ENCODE data around the gene FKBP7. TPM values are rescaled to one million over a fixed set of nuclear protein-coding genes. Genes with fewer than 3 reads are reported as not detected.

Gene FKBP7
- total and polyA plus RNA-seq, 2 donors (not counting 1 experiment from before 2014, with no cell fraction given), result 54.3 to 57.7 TPM

DNA sequence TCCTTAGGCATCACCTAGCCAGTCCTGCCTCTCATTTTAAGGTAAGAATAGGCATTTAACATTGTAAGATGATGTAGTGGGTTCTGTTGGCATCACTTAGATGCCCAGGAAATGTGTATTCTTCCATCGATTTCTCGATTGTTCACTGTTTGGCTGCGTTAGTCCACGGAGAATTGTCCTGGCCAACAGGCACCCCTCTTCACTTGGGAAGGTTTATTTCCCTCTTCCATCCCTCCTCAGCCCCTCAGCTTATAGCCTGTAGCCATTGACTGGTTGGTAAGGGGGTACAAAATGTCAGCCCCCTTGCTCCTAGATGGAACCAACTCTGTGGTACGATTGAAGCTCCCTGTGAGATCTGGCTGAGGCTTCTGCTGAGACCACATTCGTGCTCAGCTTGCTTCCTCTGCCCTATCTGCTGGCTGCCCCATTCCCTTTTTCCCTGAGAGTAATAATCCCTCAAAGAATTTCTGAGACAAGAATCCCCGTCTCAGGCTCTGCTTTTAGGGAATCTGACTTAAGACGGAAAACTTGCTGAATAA is 45.3 kb upstream of the FKBP7 start:
- H3K27ac ChIP-seq (ENCODE audit: insufficient read depth, low read length), result peak overlapping the region; percentile 79
- H3K9ac ChIP-seq (ENCODE audit: insufficient read depth, low read length), result peak overlapping the region; percentile 69
- peaks cover under 1% of the 10 kb centered on the region for H3K36me3 ChIP-seq (ENCODE audit: control insufficient read depth, insufficient read depth, low read length)
- no peaks in the 10 kb centered on the region for H4K20me1 ChIP-seq (ENCODE audit: control insufficient read depth, extremely low read depth, insufficient read depth, low read length)
- peak in 1 of 2 donors; percentile 3 for DNase-seq (ENCODE audit: low read depth in 2 of 2)
- peak overlapping the region; percentile 89 for H2AFZ ChIP-seq (ENCODE audit: low read length)
- peak overlapping the region; percentile 63 to 90 (median 76) for H3K4me3 ChIP-seq (replicated peaks in 1 of 4; ENCODE audit: control extremely low read depth in 1 of 4, insufficient read depth in 1 of 4, low read depth in 3 of 4, low read length in 4 of 4)
- peak overlapping the region; percentile 88 for H3K4me2 ChIP-seq (ENCODE audit: extremely low read depth, insufficient read depth, low read length)
- H3K79me2 ChIP-seq (ENCODE audit: control insufficient read depth, insufficient read depth, low read length), result peaks cover 17% of the 10 kb centered on the region
- no peaks in the 10 kb centered on the region for H3K4me1 ChIP-seq (ENCODE audit: control insufficient read depth, extremely low read depth, insufficient read depth, low read length)
- H3K9me3 ChIP-seq (ENCODE audit: control insufficient read depth, insufficient read depth, low read depth, low read length), result no peaks in the 10 kb centered on the region
- TF ChIP-seq, protein P1, sequence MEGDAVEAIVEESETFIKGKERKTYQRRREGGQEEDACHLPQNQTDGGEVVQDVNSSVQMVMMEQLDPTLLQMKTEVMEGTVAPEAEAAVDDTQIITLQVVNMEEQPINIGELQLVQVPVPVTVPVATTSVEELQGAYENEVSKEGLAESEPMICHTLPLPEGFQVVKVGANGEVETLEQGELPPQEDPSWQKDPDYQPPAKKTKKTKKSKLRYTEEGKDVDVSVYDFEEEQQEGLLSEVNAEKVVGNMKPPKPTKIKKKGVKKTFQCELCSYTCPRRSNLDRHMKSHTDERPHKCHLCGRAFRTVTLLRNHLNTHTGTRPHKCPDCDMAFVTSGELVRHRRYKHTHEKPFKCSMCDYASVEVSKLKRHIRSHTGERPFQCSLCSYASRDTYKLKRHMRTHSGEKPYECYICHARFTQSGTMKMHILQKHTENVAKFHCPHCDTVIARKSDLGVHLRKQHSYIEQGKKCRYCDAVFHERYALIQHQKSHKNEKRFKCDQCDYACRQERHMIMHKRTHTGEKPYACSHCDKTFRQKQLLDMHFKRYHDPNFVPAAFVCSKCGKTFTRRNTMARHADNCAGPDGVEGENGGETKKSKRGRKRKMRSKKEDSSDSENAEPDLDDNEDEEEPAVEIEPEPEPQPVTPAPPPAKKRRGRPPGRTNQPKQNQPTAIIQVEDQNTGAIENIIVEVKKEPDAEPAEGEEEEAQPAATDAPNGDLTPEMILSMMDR (conservative IDR thresholded peaks at IDR 0.05 in 1 of 2, IDR thresholded peaks at IDR 0.05 in 1 of 2; ENCODE audit: low read depth in 1 of 2, low read length in 2 of 2), result no peak
- no peak for TF ChIP-seq EZH2 (IDR thresholded peaks at IDR 0.05; ENCODE audit: low read length, missing control alignments)
- H3K27me3 ChIP-seq (ENCODE audit: control insufficient read depth, insufficient read depth, low read length), result no peaks in the 10 kb centered on the region

- DNase-seq (ENCODE audit: low read depth in 2 of 2), result peak; percentile 81 to 87
- no peaks in the 10 kb centered on the region for H3K9me3 ChIP-seq (ENCODE audit: control insufficient read depth, insufficient read depth, low read depth, low read length)
- peak overlapping the region; percentile 79 for H3K27ac ChIP-seq (ENCODE audit: insufficient read depth, low read length)
These were observed 44.7 kb upstream of the FKBP7 start for GRCh38 chr2:178522950-178523595.

More at GRCh38 chr2:178522950-178523595, 44.7 kb upstream of the FKBP7 start:
- Histone ChIP-seq H3K4me3 (replicated peaks in 1 of 4; ENCODE audit: control extremely low read depth in 1 of 4, insufficient read depth in 1 of 4, low read depth in 3 of 4, low read length in 4 of 4) (peak overlapping the region; percentile 63 to 90 (median 76)), H3K36me3 (ENCODE audit: control insufficient read depth, insufficient read depth, low read length) (peaks cover 1% of the 10 kb centered on the region), H3K4me2 (ENCODE audit: extremely low read depth, insufficient read depth, low read length) (peak overlapping the region; percentile 88), H3K79me2 (ENCODE audit: control insufficient read depth, insufficient read depth, low read length) (peaks cover 14% of the 10 kb centered on the region), H3K4me1 (ENCODE audit: control insufficient read depth, extremely low read depth, insufficient read depth, low read length) (no peaks in the 10 kb centered on the region), H3K27me3 (ENCODE audit: control insufficient read depth, insufficient read depth, low read length) (no peaks in the 10 kb centered on the region), H2AFZ (ENCODE audit: low read length) (peak overlapping the region; percentile 89), H3K9ac (ENCODE audit: insufficient read depth, low read length) (peak overlapping the region; percentile 69), H4K20me1 (ENCODE audit: control insufficient read depth, extremely low read depth, insufficient read depth, low read length) (no peaks in the 10 kb centered on the region)
- TF ChIP-seq EZH2 (IDR thresholded peaks at IDR 0.05; ENCODE audit: low read length, missing control alignments), result no peak
- TF ChIP-seq, protein P1 (conservative IDR thresholded peaks at IDR 0.05 in 1 of 2, IDR thresholded peaks at IDR 0.05 in 1 of 2; ENCODE audit: low read depth in 1 of 2, low read length in 2 of 2), result peak; percentile 83 to 92

Measured in fibroblast of lung (primary cell).